ENCODE measurements around the gene KRTAP10-4.

KRTAP10-4 gene

DNA sequence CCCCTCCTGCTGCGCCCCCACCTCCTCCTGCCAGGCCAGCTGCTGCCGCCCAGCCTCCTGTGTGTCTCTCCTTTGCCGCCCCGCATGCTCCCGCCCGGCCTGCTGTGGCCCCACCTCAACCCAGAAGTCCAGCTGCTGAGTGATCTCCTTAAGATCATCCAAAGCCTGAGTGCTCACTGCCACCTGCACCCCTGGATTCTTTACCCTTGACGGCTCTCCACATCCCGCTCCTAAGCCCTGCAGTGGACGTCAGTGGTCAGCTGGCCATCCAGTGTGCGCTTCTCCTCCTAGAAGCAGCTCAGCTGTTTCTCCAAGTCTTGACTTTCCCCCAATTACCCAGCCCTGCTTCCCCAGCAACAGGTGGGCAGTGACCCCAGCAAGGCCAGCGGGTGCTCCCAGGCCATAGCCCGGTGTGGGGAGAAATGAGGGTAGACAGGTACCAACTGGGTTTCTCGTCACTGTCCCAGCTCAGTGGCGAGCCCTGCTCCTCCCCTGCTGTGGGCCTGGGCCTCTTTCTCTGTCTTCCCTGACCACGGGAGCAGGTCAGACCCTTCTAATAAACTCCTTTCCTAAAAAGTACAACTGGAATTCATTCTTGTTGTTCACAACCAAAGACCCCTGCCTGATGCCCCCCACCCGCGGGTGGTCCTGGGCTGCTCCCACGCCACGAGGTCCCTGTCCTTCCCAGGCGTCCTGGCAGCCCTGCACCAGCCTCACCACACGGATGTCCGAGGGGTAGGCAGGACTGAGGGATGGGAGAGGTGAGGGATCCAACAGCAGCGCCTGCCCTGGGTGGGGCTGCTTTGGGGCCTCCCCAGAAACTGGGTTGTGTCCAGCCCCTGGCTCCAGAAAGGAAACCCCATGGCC lies 28.3 kb downstream of the KRTAP10-4 start:
- Histone ChIP-seq H3K79me2 (ENCODE audit: control insufficient read depth, low read length) (no peaks in the 10 kb centered on the region), H3K4me2 (ENCODE audit: low read length) (no peak overlapping the region), H3K27ac (ENCODE audit: low read depth, low read length) (no peak overlapping the region), H3K9me2 (replicated peaks; ENCODE audit: control insufficient read depth, low read length) (no peaks in the 10 kb centered on the region), H3K27me3 (ENCODE audit: control insufficient read depth, low read length) (no peaks in the 10 kb centered on the region), H3K4me1 (ENCODE audit: control insufficient read depth, low read length) (no peaks in the 10 kb centered on the region), H4K20me1 (ENCODE audit: control insufficient read depth, insufficient read depth, low read depth, low read length) (no peaks in the 10 kb centered on the region), H3F3A (ENCODE audit: control insufficient read depth, insufficient read depth) (no peaks in the 10 kb centered on the region), H3K9me3 (ENCODE audit: control insufficient read depth, insufficient read depth, low read length) (no peaks in the 10 kb centered on the region), H3K4me3 (ENCODE audit: low read length) (no peak overlapping the region), H3K36me3 (ENCODE audit: control insufficient read depth, low read length) (no peaks in the 10 kb centered on the region)
- TF ChIP-seq EZH2phosphoT487 (IDR thresholded peaks at IDR 0.05; ENCODE audit: borderline replicate concordance, low read length) (no peak), CTCF (IDR thresholded peaks at IDR 0.05; ENCODE audit: low read depth, low read length, poor library complexity, severe bottlenecking) (no peak)

GRCh38 chr21:44602463-44602850 lies 28.9 kb downstream of the KRTAP10-4 start:
- H3F3A ChIP-seq (ENCODE audit: control insufficient read depth, insufficient read depth), result no peaks in the 10 kb centered on the region
- H3K4me1 ChIP-seq (ENCODE audit: control insufficient read depth, low read length), result no peaks in the 10 kb centered on the region
- H4K20me1 ChIP-seq (ENCODE audit: control insufficient read depth, insufficient read depth, low read depth, low read length), result no peaks in the 10 kb centered on the region
- no peaks in the 10 kb centered on the region for H3K79me2 ChIP-seq (ENCODE audit: control insufficient read depth, low read length)
- no peak overlapping the region for H3K27ac ChIP-seq (ENCODE audit: low read depth, low read length)
- no peaks in the 10 kb centered on the region for H3K9me3 ChIP-seq (ENCODE audit: control insufficient read depth, insufficient read depth, low read length)
- no peaks in the 10 kb centered on the region for H3K36me3 ChIP-seq (ENCODE audit: control insufficient read depth, low read length)
- TF ChIP-seq EZH2phosphoT487 (IDR thresholded peaks at IDR 0.05; ENCODE audit: borderline replicate concordance, low read length) (no peak), CTCF (IDR thresholded peaks at IDR 0.05; ENCODE audit: low read depth, low read length, poor library complexity, severe bottlenecking) (no peak)
- H3K4me3 ChIP-seq (ENCODE audit: low read length), result no peak overlapping the region
- no peak overlapping the region for H3K4me2 ChIP-seq (ENCODE audit: low read length)
- no peaks in the 10 kb centered on the region for H3K9me2 ChIP-seq (replicated peaks; ENCODE audit: control insufficient read depth, low read length)
- H3K27me3 ChIP-seq (ENCODE audit: control insufficient read depth, low read length), result no peaks in the 10 kb centered on the region

- no peak for TF ChIP-seq EZH2phosphoT487 (IDR thresholded peaks at IDR 0.05; ENCODE audit: borderline replicate concordance, low read length)
- no peak for TF ChIP-seq CTCF (IDR thresholded peaks at IDR 0.05; ENCODE audit: low read depth, low read length, poor library complexity, severe bottlenecking)
- no peaks in the 10 kb centered on the region for H3F3A ChIP-seq (ENCODE audit: control insufficient read depth, insufficient read depth)
These were observed 29.8 kb downstream of the KRTAP10-4 start for GRCh38 chr21:44603109-44603875.

More at GRCh38 chr21:44603109-44603875, 29.8 kb downstream of the KRTAP10-4 start:
- Histone ChIP-seq H4K20me1 (ENCODE audit: control insufficient read depth, insufficient read depth, low read depth, low read length) (no peaks in the 10 kb centered on the region), H3K27me3 (ENCODE audit: control insufficient read depth, low read length) (no peaks in the 10 kb centered on the region), H3K79me2 (ENCODE audit: control insufficient read depth, low read length) (no peaks in the 10 kb centered on the region), H3K4me2 (ENCODE audit: low read length) (no peak overlapping the region), H3K36me3 (ENCODE audit: control insufficient read depth, low read length) (no peaks in the 10 kb centered on the region), H3K4me1 (ENCODE audit: control insufficient read depth, low read length) (no peaks in the 10 kb centered on the region), H3K9me3 (ENCODE audit: control insufficient read depth, insufficient read depth, low read length) (no peaks in the 10 kb centered on the region), H3K4me3 (ENCODE audit: low read length) (no peak overlapping the region), H3K27ac (ENCODE audit: low read depth, low read length) (no peak overlapping the region), H3K9me2 (replicated peaks; ENCODE audit: control insufficient read depth, low read length) (no peaks in the 10 kb centered on the region)
